GM23338 (cell line): ENCODE data around the gene SLX4. TPM values are rescaled to one million over a fixed set of nuclear protein-coding genes. Genes with fewer than 3 reads are reported as not detected.

Experiments
- CREB1 ChIP-seq: fragments of 250-450 bp; sonication (Bioruptor Pico); IDR thresholded peaks from 2 replicates; pipeline ENCODE4 v1.5.0; 2020; ENCODE audit warnings: low read depth, mild to moderate bottlenecking, moderate library complexity
- CTCF ChIP-seq, 2 experiments: fragments of 200-600 bp in 1 of 2; sonication (generic) in 1 of 2; conservative IDR thresholded peaks; 2 replicates each; pipeline versions ENCODE4 v1.5.1 to v1.6.1; 2016 to 2017; ENCODE audit warnings: antibody characterized with exemption in 2 of 2, low read depth in 2 of 2, mild to moderate bottlenecking in 2 of 2, moderate library complexity in 1 of 2
- NANOG ChIP-seq: IDR thresholded peaks from 2 replicates; pipeline ENCODE4 v1.6.1; 2016; ENCODE audit warnings: antibody characterized with exemption, borderline replicate concordance
- POLR2AphosphoS5 ChIP-seq: IDR thresholded peaks from 2 replicates; pipeline ENCODE4 v1.6.1; 2016; ENCODE audit warnings: antibody characterized with exemption, low read depth
- polyA plus RNA-seq: library from polyadenylated mRNA; unstranded; fragments of >200 nt; fragmentation: Nextera tagmentation; extraction: Ambion mirVana; gene quantifications from 2 replicates; pipeline ENCODE4 v1.2.1, GENCODE V29; 2016
- total RNA-seq: library from RNA; depleted of rRNA; stranded (reverse); fragments of >200 nt; shearing (Covaris generic); gene quantifications from 2 replicates; pipeline ENCODE4 v1.2.3, GENCODE V29; 2014
- TF ChIP-seq, protein P1 (sequence below): fragments of 250-450 bp; sonication (Bioruptor Pico); IDR thresholded peaks from 2 replicates; pipeline ENCODE4 v1.5.0; 2020; ENCODE audit warnings: mild to moderate bottlenecking, moderate library complexity
- TF ChIP-seq, protein P2 (sequence below): IDR thresholded peaks from one replicate; pipeline ENCODE4 v1.6.1; 2018; ENCODE audit warnings: antibody characterized with exemption; ENCODE audit not compliant: unreplicated experiment

SLX4 gene
- total and polyA plus RNA-seq, 2 experiments from 2014 or later: 3.0 to 15.2 TPM

- TF ChIP-seq, protein P1, sequence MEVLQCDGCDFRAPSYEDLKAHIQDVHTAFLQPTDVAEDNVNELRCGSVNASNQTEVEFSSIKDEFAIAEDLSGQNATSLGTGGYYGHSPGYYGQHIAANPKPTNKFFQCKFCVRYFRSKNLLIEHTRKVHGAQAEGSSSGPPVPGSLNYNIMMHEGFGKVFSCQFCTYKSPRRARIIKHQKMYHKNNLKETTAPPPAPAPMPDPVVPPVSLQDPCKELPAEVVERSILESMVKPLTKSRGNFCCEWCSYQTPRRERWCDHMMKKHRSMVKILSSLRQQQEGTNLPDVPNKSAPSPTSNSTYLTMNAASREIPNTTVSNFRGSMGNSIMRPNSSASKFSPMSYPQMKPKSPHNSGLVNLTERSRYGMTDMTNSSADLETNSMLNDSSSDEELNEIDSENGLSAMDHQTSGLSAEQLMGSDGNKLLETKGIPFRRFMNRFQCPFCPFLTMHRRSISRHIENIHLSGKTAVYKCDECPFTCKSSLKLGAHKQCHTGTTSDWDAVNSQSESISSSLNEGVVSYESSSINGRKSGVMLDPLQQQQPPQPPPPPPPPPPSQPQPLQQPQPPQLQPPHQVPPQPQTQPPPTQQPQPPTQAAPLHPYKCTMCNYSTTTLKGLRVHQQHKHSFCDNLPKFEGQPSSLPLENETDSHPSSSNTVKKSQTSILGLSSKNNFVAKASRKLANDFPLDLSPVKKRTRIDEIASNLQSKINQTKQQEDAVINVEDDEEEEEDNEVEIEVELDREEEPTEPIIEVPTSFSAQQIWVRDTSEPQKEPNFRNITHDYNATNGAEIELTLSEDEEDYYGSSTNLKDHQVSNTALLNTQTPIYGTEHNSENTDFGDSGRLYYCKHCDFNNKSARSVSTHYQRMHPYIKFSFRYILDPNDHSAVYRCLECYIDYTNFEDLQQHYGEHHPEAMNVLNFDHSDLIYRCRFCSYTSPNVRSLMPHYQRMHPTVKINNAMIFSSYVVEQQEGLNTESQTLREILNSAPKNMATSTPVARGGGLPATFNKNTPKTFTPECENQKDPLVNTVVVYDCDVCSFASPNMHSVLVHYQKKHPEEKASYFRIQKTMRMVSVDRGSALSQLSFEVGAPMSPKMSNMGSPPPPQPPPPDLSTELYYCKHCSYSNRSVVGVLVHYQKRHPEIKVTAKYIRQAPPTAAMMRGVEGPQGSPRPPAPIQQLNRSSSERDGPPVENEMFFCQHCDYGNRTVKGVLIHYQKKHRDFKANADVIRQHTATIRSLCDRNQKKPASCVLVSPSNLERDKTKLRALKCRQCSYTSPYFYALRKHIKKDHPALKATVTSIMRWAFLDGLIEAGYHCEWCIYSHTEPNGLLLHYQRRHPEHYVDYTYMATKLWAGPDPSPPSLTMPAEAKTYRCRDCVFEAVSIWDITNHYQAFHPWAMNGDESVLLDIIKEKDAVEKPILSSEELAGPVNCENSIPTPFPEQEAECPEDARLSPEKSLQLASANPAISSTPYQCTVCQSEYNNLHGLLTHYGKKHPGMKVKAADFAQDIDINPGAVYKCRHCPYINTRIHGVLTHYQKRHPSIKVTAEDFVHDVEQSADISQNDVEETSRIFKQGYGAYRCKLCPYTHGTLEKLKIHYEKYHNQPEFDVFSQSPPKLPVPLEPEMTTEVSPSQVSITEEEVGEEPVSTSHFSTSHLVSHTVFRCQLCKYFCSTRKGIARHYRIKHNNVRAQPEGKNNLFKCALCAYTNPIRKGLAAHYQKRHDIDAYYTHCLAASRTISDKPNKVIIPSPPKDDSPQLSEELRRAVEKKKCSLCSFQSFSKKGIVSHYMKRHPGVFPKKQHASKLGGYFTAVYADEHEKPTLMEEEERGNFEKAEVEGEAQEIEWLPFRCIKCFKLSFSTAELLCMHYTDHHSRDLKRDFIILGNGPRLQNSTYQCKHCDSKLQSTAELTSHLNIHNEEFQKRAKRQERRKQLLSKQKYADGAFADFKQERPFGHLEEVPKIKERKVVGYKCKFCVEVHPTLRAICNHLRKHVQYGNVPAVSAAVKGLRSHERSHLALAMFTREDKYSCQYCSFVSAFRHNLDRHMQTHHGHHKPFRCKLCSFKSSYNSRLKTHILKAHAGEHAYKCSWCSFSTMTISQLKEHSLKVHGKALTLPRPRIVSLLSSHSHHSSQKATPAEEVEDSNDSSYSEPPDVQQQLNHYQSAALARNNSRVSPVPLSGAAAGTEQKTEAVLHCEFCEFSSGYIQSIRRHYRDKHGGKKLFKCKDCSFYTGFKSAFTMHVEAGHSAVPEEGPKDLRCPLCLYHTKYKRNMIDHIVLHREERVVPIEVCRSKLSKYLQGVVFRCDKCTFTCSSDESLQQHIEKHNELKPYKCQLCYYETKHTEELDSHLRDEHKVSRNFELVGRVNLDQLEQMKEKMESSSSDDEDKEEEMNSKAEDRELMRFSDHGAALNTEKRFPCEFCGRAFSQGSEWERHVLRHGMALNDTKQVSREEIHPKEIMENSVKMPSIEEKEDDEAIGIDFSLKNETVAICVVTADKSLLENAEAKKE (CRISPR knock-in tag): no peak
- TF ChIP-seq CREB1 (CRISPR knock-in tag) (no peak), NANOG (no peak), POLR2AphosphoS5 (no peak), CTCF (conservative IDR thresholded peaks at IDR 0.05; ENCODE audit: low read depth in 2 of 2) (no peak)
- TF ChIP-seq, protein P2, sequence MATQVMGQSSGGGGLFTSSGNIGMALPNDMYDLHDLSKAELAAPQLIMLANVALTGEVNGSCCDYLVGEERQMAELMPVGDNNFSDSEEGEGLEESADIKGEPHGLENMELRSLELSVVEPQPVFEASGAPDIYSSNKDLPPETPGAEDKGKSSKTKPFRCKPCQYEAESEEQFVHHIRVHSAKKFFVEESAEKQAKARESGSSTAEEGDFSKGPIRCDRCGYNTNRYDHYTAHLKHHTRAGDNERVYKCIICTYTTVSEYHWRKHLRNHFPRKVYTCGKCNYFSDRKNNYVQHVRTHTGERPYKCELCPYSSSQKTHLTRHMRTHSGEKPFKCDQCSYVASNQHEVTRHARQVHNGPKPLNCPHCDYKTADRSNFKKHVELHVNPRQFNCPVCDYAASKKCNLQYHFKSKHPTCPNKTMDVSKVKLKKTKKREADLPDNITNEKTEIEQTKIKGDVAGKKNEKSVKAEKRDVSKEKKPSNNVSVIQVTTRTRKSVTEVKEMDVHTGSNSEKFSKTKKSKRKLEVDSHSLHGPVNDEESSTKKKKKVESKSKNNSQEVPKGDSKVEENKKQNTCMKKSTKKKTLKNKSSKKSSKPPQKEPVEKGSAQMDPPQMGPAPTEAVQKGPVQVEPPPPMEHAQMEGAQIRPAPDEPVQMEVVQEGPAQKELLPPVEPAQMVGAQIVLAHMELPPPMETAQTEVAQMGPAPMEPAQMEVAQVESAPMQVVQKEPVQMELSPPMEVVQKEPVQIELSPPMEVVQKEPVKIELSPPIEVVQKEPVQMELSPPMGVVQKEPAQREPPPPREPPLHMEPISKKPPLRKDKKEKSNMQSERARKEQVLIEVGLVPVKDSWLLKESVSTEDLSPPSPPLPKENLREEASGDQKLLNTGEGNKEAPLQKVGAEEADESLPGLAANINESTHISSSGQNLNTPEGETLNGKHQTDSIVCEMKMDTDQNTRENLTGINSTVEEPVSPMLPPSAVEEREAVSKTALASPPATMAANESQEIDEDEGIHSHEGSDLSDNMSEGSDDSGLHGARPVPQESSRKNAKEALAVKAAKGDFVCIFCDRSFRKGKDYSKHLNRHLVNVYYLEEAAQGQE: no peak
These were observed 12.2 kb upstream of the SLX4 start (continued) for GRCh38 chr16:3623642-3624041.
